Cardiac septum (tissue), 1 donor: ENCODE data around the gene RBM39. TPM values are rescaled to one million over a fixed set of nuclear protein-coding genes. Genes with fewer than 3 reads are reported as not detected.
"Not testable (repeated sequence)": the region's sequence is repeated elsewhere in the genome, so short reads cannot be mapped to it uniquely, and the experiment has no call there.

ENCODE experiments used
- DNase-seq: peaks from one replicate; pipeline ENCODE4 v3.0.0-alpha.2; 2020; ENCODE audit warnings: low spot score
- intact Hi-C: fragments of 100-400 bp; cut with DNase I; formaldehyde crosslinking; loops from one replicate; pipeline ENCODE4 v1.14.0; 2022
- total RNA-seq: library from RNA; stranded (reverse); fragmentation: NEBNext Ultra II Directional; extraction: Animal tissue kit (Norgen Biotek cat#: 25700); gene quantifications from one replicate; pipeline ENCODE4 v1.2.1, GENCODE V29; 2021
- donor health status: DM: no; HTN: no; CAD: no.

The RBM39 gene
- total RNA-seq, 1 donor from 2014 or later, result 167 TPM

- intact Hi-C loops, DNase-seq: not testable (repeated sequence)
Observed at GRCh38 chr20:35761548-35761947, 19.5 kb upstream of the RBM39 start.

- DNase-seq, result no peak
- intact Hi-C loops, result no loop called here
Observed at GRCh38 chr20:35757098-35757705, 15.1 kb upstream of the RBM39 start.

GRCh38 chr20:35756404-35756803, 14.3 kb upstream of the RBM39 start:
- intact Hi-C loops, result no loop called here
- DNase-seq, result no peak

GRCh38 chr20:35750611-35751010, 8.6 kb upstream of the RBM39 start:
- intact Hi-C loops, result no loop called here
- no peak for DNase-seq

GRCh38 chr20:35744492-35744841, 2.4 kb upstream of the RBM39 start:
- intact Hi-C loops, result loop anchor here (5.0 kb wide), 2 partner anchors 47 to 138 kb away; partner anchors contain the start of genes NFS1 and ROMO1
- DNase-seq, result not testable (repeated sequence)

- intact Hi-C loops, result loop anchor here (2.0 to 5.0 kb wide), 3 partner anchors 47 to 138 kb away; partner anchors contain the start of genes CPNE1, NFS1, RBM12 and ROMO1
- DNase-seq, result no peak
Observed at GRCh38 chr20:35743693-35744491, 1.8 kb upstream of the RBM39 start.

- intact Hi-C loops, result loop anchor here (1.0 to 5.0 kb wide), 4 partner anchors 26 to 139 kb away; partner anchors contain the start of genes CPNE1, NFS1, RBM12 and ROMO1
Observed at GRCh38 chr20:35742741-35743523, 872 bp upstream of the RBM39 start.

GRCh38 chr20:35739294-35740163, 2.5 kb downstream of the RBM39 start:
- intact Hi-C loops, result loop anchor here (5.0 kb wide), 2 partner anchors 42 to 143 kb away; partner anchors contain the start of genes NFS1 and ROMO1
- no peak for DNase-seq

More at GRCh38 chr20:35742741-35743523, 872 bp upstream of the RBM39 start:
- DNase-seq, result no peak

GRCh38 chr20:35738410-35739179, 3.5 kb downstream of the RBM39 start:
- DNase-seq, result no peak
- intact Hi-C loops, result no loop called here

GRCh38 chr20:35737865-35738333, 4.2 kb downstream of the RBM39 start:
- DNase-seq, result no peak
- intact Hi-C loops, result no loop called here

GRCh38 chr20:35735826-35736470, 6.1 kb downstream of the RBM39 start:
- intact Hi-C loops, result no loop called here
- no peak for DNase-seq

- intact Hi-C loops, result no loop called here
- no peak for DNase-seq
Observed at GRCh38 chr20:35734777-35735649, 7.0 kb downstream of the RBM39 start.

GRCh38 chr20:35734374-35734773, 7.7 kb downstream of the RBM39 start:
- intact Hi-C loops, result no loop called here

GRCh38 chr20:35732644-35732982, 9.4 kb downstream of the RBM39 start:
- no peak for DNase-seq
- intact Hi-C loops, result no loop called here

More at GRCh38 chr20:35734374-35734773, 7.7 kb downstream of the RBM39 start:
- DNase-seq, result no peak

GRCh38 chr20:35731862-35732643, 10.0 kb downstream of the RBM39 start:
- no peak for DNase-seq
- intact Hi-C loops, result no loop called here

GRCh38 chr20:35731469-35731788, 10.6 kb downstream of the RBM39 start:
- intact Hi-C loops, result no loop called here
- no peak for DNase-seq
